Heart left ventricle (tissue), 16 donors: ENCODE measurements around the gene ZGPAT. TPM values are rescaled to one million over a fixed set of nuclear protein-coding genes. Genes with fewer than 3 reads are reported as not detected.

ENCODE experiments used
- ATAC-seq, 4 donors: fragments of 200-7000 bp; cut with Tn5 transposase; one replicate each; pipeline ENCODE4 v1.9.1; 2020 to 2022; ENCODE audit warnings: moderate library complexity in 4 of 4, mild to moderate bottlenecking in 3 of 4, moderate number of reproducible peaks in 1 of 4
- DNase-seq, 5 donors: peaks; one replicate each; pipeline ENCODE4 v3.0.0-alpha.2; 2020
- H3K27ac ChIP-seq, 12 donors: fragments of 200-600 bp; sonication (generic) in 4 of 12; one replicate each; pipeline versions ENCODE4 v1.5.0 to v1.8.0; 2016 to 2022; ENCODE audit warnings: mild to moderate bottlenecking in 2 of 12
- H3K27me3 ChIP-seq, 9 donors: fragments of 200-600 bp; sonication (generic) in 2 of 9; one replicate each; pipeline versions ENCODE4 v1.5.1 to v1.8.0; 2016 to 2022; ENCODE audit warnings: mild to moderate bottlenecking in 3 of 9
- H3K36me3 ChIP-seq, 9 donors: fragments of 200-600 bp; sonication (generic) in 2 of 9; one replicate each; pipeline versions ENCODE4 v1.5.0 to v1.8.0; 2018 to 2022; ENCODE audit warnings: mild to moderate bottlenecking in 2 of 9
- H3K4me1 ChIP-seq, 12 donors: fragments of 200-600 bp; sonication (generic) in 4 of 12; one replicate each; pipeline versions ENCODE4 v1.5.0 to v1.8.0; 2016 to 2022; ENCODE audit warnings: mild to moderate bottlenecking in 3 of 12
- H3K4me3 ChIP-seq, 12 donors: fragments of 200-600 bp; sonication (generic) in 4 of 12; one replicate each; pipeline versions ENCODE4 v1.5.0 to v1.8.0; 2017 to 2022; ENCODE audit warnings: mild to moderate bottlenecking in 9 of 12, moderate library complexity in 4 of 12
- H3K9me3 ChIP-seq, 12 donors: fragments of 200-600 bp; sonication (generic) in 4 of 12; one replicate each; pipeline versions ENCODE4 v1.5.0 to v1.8.0; 2016 to 2022; ENCODE audit warnings: mild to moderate bottlenecking in 1 of 12
- CTCF ChIP-seq, 12 donors: fragments of 200-600 bp; sonication (generic) in 4 of 12; IDR thresholded peaks; one replicate each; pipeline versions ENCODE4 v1.5.0 to v1.8.0; 2018 to 2022; ENCODE audit warnings: antibody characterized with exemption in 12 of 12, mild to moderate bottlenecking in 5 of 12
- POLR2A ChIP-seq, 2 donors: fragments of 450-650 bp; IDR thresholded peaks; one replicate each; pipeline ENCODE4 v1.6.1; 2017; ENCODE audit warnings: antibody characterized with exemption in 2 of 2, mild to moderate bottlenecking in 2 of 2, moderate library complexity in 2 of 2
- WGBS, 4 donors: extraction: QIAGEN DNeasy Blood & Tissue Kit in 2 of 4; methylation state at CpG; one replicate each; pipeline versions ENCODE4 v1.1.5 to v1.1.7; 2013 to 2018; 5-methylcytosine and 5-hydroxymethylcytosine counted together
- intact Hi-C, 10 donors: fragments of 100-400 bp; cut with DNase I; formaldehyde crosslinking; loops; one replicate each; pipeline versions ENCODE4 v1.11.1 to v1.14.2; 2022
- polyA plus RNA-seq, 2 donors: library from polyadenylated mRNA; stranded (reverse); fragments of 200-250 nt; gene quantifications; one replicate each; pipeline ENCODE4 v1.2.3, GENCODE V29; 2013
- total RNA-seq, 9 donors: library from RNA; depleted of rRNA in 2 of 9; stranded (reverse); fragments of >200 nt in 2 of 9; fragmentation: NEBNext Ultra II Directional in 3 of 9; extraction: Animal tissue kit (Norgen Biotek cat#: 25700) in 3 of 9; gene quantifications; one replicate each; pipeline versions ENCODE4 v1.1.0 to v1.2.4, GENCODE V29; 2016 to 2023
- donor health status: ischemic (EF 13 %, LVEDD 7.1; RV severe dilation, severe dysfunction).
- donor health status: healthy with polysubstance abuse.
- donor health status: DM: no; HTN: yes; CAD: no.
- donor health status: DM: no; HTN: no; CAD: no.
- donor health status: ischemic (EF 25% LVEDD 6.9; RV normal size, moderate dysfunction).
- donor health status: ischemic (EF 25% LVEDD 5.7; RV mildly dilated, moderate dysfunction).
- donor health status: healthy.
- donor health status: DM: yes; HTN: yes; CAD: no.
- donor health status: ischemic (EF 35%, LVEDD 5.7; RV mildly dilated, moderate dysfunction).
- donor health status: nonischemic (EF 11% LVEDD 7.7; RV severe dilation, severe dysfunction).
- donor health status: DM: yes; HTN: yes; CAD: no.
- donor health status: PGD.
- donor health status: ischemic (EF 29% LVEDD 5.4; RV normal size, mild dysfunction).
- donor health status: nonischemic (EF 23%, LVEDD 6.1; RV moderate dilation, normal function).

Gene ZGPAT
- total and polyA plus RNA-seq, 11 donors, result 12.9 to 34.4 (median 20.0) TPM

GRCh38 chr20:63702751-63703470, 4.9 kb upstream of the ZGPAT start:
- Histone ChIP-seq H3K4me3 (no peak overlapping the region), H3K27ac (no peak overlapping the region), H3K4me1 (peaks cover 8 to 42% (median 27%) of the 10 kb centered on the region in 12 donors), H3K9me3 (no peaks in the 10 kb centered on the region), H3K27me3 (no peaks in the 10 kb centered on the region), H3K36me3 (peaks cover 0 to 53% (median 38%) of the 10 kb centered on the region in 9 donors)
- ATAC-seq (no peak), DNase-seq (peak in 3 of 5 donors; percentile 19 to 38 (median 29))
- TF ChIP-seq CTCF (IDR thresholded peaks at IDR 0.05) (no peak), POLR2A (IDR thresholded peaks at IDR 0.05) (no peak)
- 71 to 88% (median 80%) methylated on average over 12 to 13 of the region's 13 CpGs for WGBS, 4 donors
- intact Hi-C loops, result no loop called here

- intact Hi-C loops, result no loop called here
- no peak for DNase-seq
- no peak overlapping the region for H3K27ac ChIP-seq
- TF ChIP-seq CTCF (IDR thresholded peaks at IDR 0.05) (no peak), POLR2A (IDR thresholded peaks at IDR 0.05) (no peak)
- H3K9me3 ChIP-seq, result no peaks in the 10 kb centered on the region
- WGBS, 4 donors, result 77 to 89% (median 87%) methylated on average over 15 of the region's 15 CpGs
- no peaks in the 10 kb centered on the region for H3K27me3 ChIP-seq
- H3K4me3 ChIP-seq, result no peak overlapping the region
- ATAC-seq, result no peak
- H3K4me1 ChIP-seq, result peaks cover 3 to 38% (median 26%) of the 10 kb centered on the region in 12 donors
- H3K36me3 ChIP-seq, result peaks cover 0 to 47% (median 38%) of the 10 kb centered on the region in 9 donors
Measured at GRCh38 chr20:63703471-63703975, 4.3 kb upstream of the ZGPAT start.

- peaks cover 3 to 38% (median 26%) of the 10 kb centered on the region in 12 donors for H3K4me1 ChIP-seq
- intact Hi-C loops, result no loop called here
- no peak for DNase-seq
Measured at GRCh38 chr20:63703976-63704748, 3.7 kb upstream of the ZGPAT start.

More at GRCh38 chr20:63703976-63704748, 3.7 kb upstream of the ZGPAT start:
- Histone ChIP-seq H3K9me3 (no peaks in the 10 kb centered on the region), H3K4me3 (no peak overlapping the region), H3K36me3 (peaks cover 0 to 53% (median 41%) of the 10 kb centered on the region in 9 donors), H3K27ac (no peak overlapping the region), H3K27me3 (no peaks in the 10 kb centered on the region)
- ATAC-seq, result no peak
- WGBS, 4 donors, result 87 to 89% (median 88%) methylated on average over 2 to 11 of the region's 11 CpGs
- TF ChIP-seq POLR2A (IDR thresholded peaks at IDR 0.05), result no peak
- TF ChIP-seq CTCF (IDR thresholded peaks at IDR 0.05), result no peak
